Panc1 (cell line): Measurements from ENCODE around the gene C11orf65. TPM values are rescaled to one million over a fixed set of nuclear protein-coding genes. Genes with fewer than 3 reads are reported as not detected.
"Not testable (repeated sequence)": the region's sequence is repeated elsewhere in the genome, so short reads cannot be mapped to it uniquely, and the experiment has no call there.

ENCODE experiments used
- ATAC-seq: fragments of 200-7000 bp; cut with Tn5 transposase; 2 replicates; pipeline ENCODE4 v1.9.1; 2020; ENCODE audit warnings: mild to moderate bottlenecking, moderate library complexity
- BruUV-seq: library from RNA; stranded (reverse); fragments of 400-500 nt; replicated peaks from 2 replicates; lab custom pipeline; 2021; lab: Mats Ljungman, UMichigan
- CTCF ChIA-PET: fragments of 300-600 bp; sonication (Branson Sonifier 250); formaldehyde crosslinking; loops from one replicate; lab custom pipeline; 2022; ENCODE audit warnings: antibody characterized with exemption; lab: Charles Lee
- POLR2A ChIA-PET: fragments of 300-600 bp; sonication (Branson Sonifier 250); formaldehyde crosslinking; loops from one replicate; lab custom pipeline; 2022; ENCODE audit warnings: antibody characterized with exemption; lab: Charles Lee
- DNase-seq: peaks from one replicate; pipeline ENCODE4 v3.0.0-alpha.2; 2010; ENCODE audit warnings: low read depth, low spot score
- H3K27ac ChIP-seq: 2 replicates; pipeline ENCODE4 v1.5.1; 2011; ENCODE audit warnings: mild to moderate bottlenecking, low read length, inconsistent platforms
- H3K27me3 ChIP-seq: fragments of 200-500 bp; sonication (Bioruptor generic); 2 replicates; pipeline ENCODE4 v1.6.0; 2014; ENCODE audit warnings: low read length, inconsistent platforms; ENCODE audit not compliant: control insufficient read depth, insufficient read depth
- H3K36me3 ChIP-seq: fragments of 200-500 bp; sonication (Bioruptor generic); 2 replicates; pipeline ENCODE4 v1.5.1; 2014; ENCODE audit warnings: inconsistent platforms, mild to moderate bottlenecking, low read length, moderate library complexity; ENCODE audit not compliant: control insufficient read depth, insufficient read depth
- H3K4me1 ChIP-seq: 2 replicates; pipeline ENCODE4 v1.5.1; 2011; ENCODE audit warnings: inconsistent platforms, mild to moderate bottlenecking, low read length, moderate library complexity; ENCODE audit not compliant: control insufficient read depth, insufficient read depth
- H3K4me3 ChIP-seq, 2 experiments: 2 replicates each; pipeline ENCODE4 v1.5.1; 2011 to 2012; ENCODE audit warnings: low read depth in 2 of 2, low read length in 2 of 2, mild to moderate bottlenecking in 2 of 2, inconsistent platforms in 1 of 2, moderate library complexity in 1 of 2
- H3K9me3 ChIP-seq: fragments of 200-500 bp; sonication (Bioruptor generic); 2 replicates; pipeline ENCODE4 v1.5.1; 2014; ENCODE audit warnings: low read depth, mild to moderate bottlenecking, inconsistent platforms, low read length, moderate library complexity; ENCODE audit not compliant: control insufficient read depth, insufficient read depth
- CTCF ChIP-seq: fragments of 450-650 bp; IDR thresholded peaks from 2 replicates; pipeline ENCODE4 v1.5.1; 2017; ENCODE audit warnings: mild to moderate bottlenecking
- POLR2AphosphoS5 ChIP-seq: IDR thresholded peaks from 2 replicates; pipeline ENCODE4 v1.6.1; 2012; ENCODE audit warnings: mild to moderate bottlenecking, low read depth, low read length, moderate library complexity
- REST ChIP-seq, 2 experiments: IDR thresholded peaks; 2 replicates each; pipeline ENCODE4 v1.6.1; 2011 to 2012; ENCODE audit warnings: low read depth in 2 of 2, control low read depth in 1 of 2, low read length in 1 of 2, mild to moderate bottlenecking in 1 of 2, moderate library complexity in 1 of 2; ENCODE audit not compliant: insufficient read depth in 1 of 2
- SIN3A ChIP-seq: IDR thresholded peaks from 2 replicates; pipeline ENCODE4 v1.6.1; 2012; ENCODE audit warnings: low read depth, mild to moderate bottlenecking, low read length, moderate library complexity, borderline replicate concordance; ENCODE audit not compliant: insufficient read depth
- TCF7L2 ChIP-seq: IDR thresholded peaks from 2 replicates; pipeline ENCODE4 v1.6.1; 2011; ENCODE audit warnings: mild to moderate bottlenecking, low read depth, low read length, inconsistent platforms
- in situ Hi-C: cut with HindIII; loops from 2 replicates; pipeline ENCODE4 v1.10.0; 2016; ENCODE audit warnings: low sequenced_read_pairs, low pct_unique_long_range_greater_than_20kb
- intact Hi-C: fragments of 100-400 bp; cut with micrococcal nuclease; formaldehyde crosslinking; loops from one replicate; pipeline ENCODE4 v1.10.0; 2022; ENCODE audit not compliant: unreplicated experiment
- total RNA-seq: library from RNA; stranded (reverse); gene quantifications from one replicate; pipeline ENCODE4 v1.2.1, GENCODE V29; 2021; ENCODE audit not compliant: unreplicated experiment

C11orf65 gene
- total RNA-seq, 1 experiment from 2014 or later, result 0.18 TPM

GRCh38 chr11:108466405-108466804 lies 924 bp downstream of the C11orf65 start:
- ATAC-seq (no peak), DNase-seq (no peak)
- in situ Hi-C loops (no loop called here), intact Hi-C loops (no loop called here)
- no peaks in the 10 kb centered on the region for H3K27me3 ChIP-seq
- no peaks in the 10 kb centered on the region for H3K9me3 ChIP-seq
- no TSS peak for BruUV-seq
- H3K36me3 ChIP-seq, result peaks cover 4% of the 10 kb centered on the region; the same call in 1 of the 2 replicates
- H3K4me1 ChIP-seq, result peaks cover 9% of the 10 kb centered on the region
- ChIA-PET POLR2A (no interaction called here), CTCF (no interaction called here)
- peak overlapping the region; percentile 99 for H3K27ac ChIP-seq
- no peak for TF ChIP-seq REST (IDR thresholded peaks at IDR 0.05; ENCODE audit: insufficient read depth in 1 of 2, low read depth in 2 of 2, low read length in 1 of 2)
- TF ChIP-seq CTCF, result no peak
- TF ChIP-seq POLR2AphosphoS5, result no peak
- no peak for TF ChIP-seq TCF7L2
- TF ChIP-seq SIN3A, result no peak
- peak overlapping the region; percentile 80 to 95 for H3K4me3 ChIP-seq

- ChIA-PET POLR2A (no interaction called here), CTCF (no interaction called here)
- TF ChIP-seq REST (IDR thresholded peaks at IDR 0.05; ENCODE audit: insufficient read depth in 1 of 2, low read depth in 2 of 2, low read length in 1 of 2) (no peak), POLR2AphosphoS5 (no peak), CTCF (no peak), SIN3A (no peak), TCF7L2 (no peak)
- Histone ChIP-seq H3K9me3 (peaks cover 8% of the 10 kb centered on the region; the same call in 1 of the 2 replicates), H3K27me3 (no peaks in the 10 kb centered on the region), H3K4me1 (no peaks in the 10 kb centered on the region), H3K27ac (no peak overlapping the region), H3K4me3 (no peak overlapping the region), H3K36me3 (no peaks in the 10 kb centered on the region)
- ATAC-seq, result no peak
- in situ Hi-C loops, result no loop called here
- no TSS peak for BruUV-seq
- no peak for DNase-seq
- intact Hi-C loops, result no loop called here
Measured at GRCh38 chr11:108453207-108453835, 14.0 kb downstream of the C11orf65 start.

- intact Hi-C loops, DNase-seq, H3K9me3 ChIP-seq, H3K27ac ChIP-seq, H3K36me3 ChIP-seq, CTCF ChIA-PET, H3K27me3 ChIP-seq, POLR2A ChIA-PET, H3K4me3 ChIP-seq, in situ Hi-C loops, H3K4me1 ChIP-seq, BruUV-seq, ATAC-seq: not testable (repeated sequence)
Measured at GRCh38 chr11:108441445-108441844, 25.9 kb downstream of the C11orf65 start.
